Measurements from ENCODE around the gene ACR. TPM values are rescaled to one million over a fixed set of nuclear protein-coding genes. Genes with fewer than 3 reads are reported as not detected.

ACR gene
- total RNA-seq, 1 experiment from 2014 or later: 0.21 TPM

- intact Hi-C loops (cut with micrococcal nuclease; ENCODE audit: unreplicated experiment) (loop anchor here (1.0 kb wide), 1 partner anchor 65 kb away; no protein-coding TSS in a partner anchor), in situ Hi-C loops (cut with HindIII; ENCODE audit: low pct_unique_long_range_greater_than_20kb, low sequenced_read_pairs) (no loop called here)
- H3K4me3 ChIP-seq (ENCODE audit: low read depth in 2 of 2, low read length in 2 of 2): no peak overlapping the region
- H3K27ac ChIP-seq (ENCODE audit: low read length): no peak overlapping the region
- no TSS peak for BruUV-seq (replicated peaks)
- ATAC-seq (0 out of 2 replicates have a peak, but pooled peaks have one; percentile 42), DNase-seq (ENCODE audit: low read depth, low spot score) (no peak)
- no peaks in the 10 kb centered on the region for H3K4me1 ChIP-seq (ENCODE audit: control insufficient read depth, insufficient read depth, low read length)
- H3K9me3 ChIP-seq (ENCODE audit: control insufficient read depth, insufficient read depth, low read depth, low read length): no peaks in the 10 kb centered on the region
- ChIA-PET POLR2A (interaction anchor here (0.7 kb wide), 1 partner anchor 71 kb away, joined by 4 read pairs; no protein-coding TSS in a partner anchor), CTCF (interaction anchor here (0.6 to 1.9 kb wide), 4 partner anchors 64 to 460 kb away, joined by 3 to 9 read pairs (median 4); partner anchors contain the start of gene ARSA)
- no peaks in the 10 kb centered on the region for H3K36me3 ChIP-seq (ENCODE audit: control insufficient read depth, insufficient read depth, low read length)
- TF ChIP-seq CTCF (IDR thresholded peaks at IDR 0.05): peak; percentile 69; the same call in 1 of the 2 replicates
- TF ChIP-seq, protein P1, sequence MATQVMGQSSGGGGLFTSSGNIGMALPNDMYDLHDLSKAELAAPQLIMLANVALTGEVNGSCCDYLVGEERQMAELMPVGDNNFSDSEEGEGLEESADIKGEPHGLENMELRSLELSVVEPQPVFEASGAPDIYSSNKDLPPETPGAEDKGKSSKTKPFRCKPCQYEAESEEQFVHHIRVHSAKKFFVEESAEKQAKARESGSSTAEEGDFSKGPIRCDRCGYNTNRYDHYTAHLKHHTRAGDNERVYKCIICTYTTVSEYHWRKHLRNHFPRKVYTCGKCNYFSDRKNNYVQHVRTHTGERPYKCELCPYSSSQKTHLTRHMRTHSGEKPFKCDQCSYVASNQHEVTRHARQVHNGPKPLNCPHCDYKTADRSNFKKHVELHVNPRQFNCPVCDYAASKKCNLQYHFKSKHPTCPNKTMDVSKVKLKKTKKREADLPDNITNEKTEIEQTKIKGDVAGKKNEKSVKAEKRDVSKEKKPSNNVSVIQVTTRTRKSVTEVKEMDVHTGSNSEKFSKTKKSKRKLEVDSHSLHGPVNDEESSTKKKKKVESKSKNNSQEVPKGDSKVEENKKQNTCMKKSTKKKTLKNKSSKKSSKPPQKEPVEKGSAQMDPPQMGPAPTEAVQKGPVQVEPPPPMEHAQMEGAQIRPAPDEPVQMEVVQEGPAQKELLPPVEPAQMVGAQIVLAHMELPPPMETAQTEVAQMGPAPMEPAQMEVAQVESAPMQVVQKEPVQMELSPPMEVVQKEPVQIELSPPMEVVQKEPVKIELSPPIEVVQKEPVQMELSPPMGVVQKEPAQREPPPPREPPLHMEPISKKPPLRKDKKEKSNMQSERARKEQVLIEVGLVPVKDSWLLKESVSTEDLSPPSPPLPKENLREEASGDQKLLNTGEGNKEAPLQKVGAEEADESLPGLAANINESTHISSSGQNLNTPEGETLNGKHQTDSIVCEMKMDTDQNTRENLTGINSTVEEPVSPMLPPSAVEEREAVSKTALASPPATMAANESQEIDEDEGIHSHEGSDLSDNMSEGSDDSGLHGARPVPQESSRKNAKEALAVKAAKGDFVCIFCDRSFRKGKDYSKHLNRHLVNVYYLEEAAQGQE (IDR thresholded peaks at IDR 0.05; ENCODE audit: insufficient read depth in 1 of 2, low read depth in 2 of 2, low read length in 1 of 2): no peak
- H3K27me3 ChIP-seq (ENCODE audit: control insufficient read depth, insufficient read depth, low read length): no peaks in the 10 kb centered on the region
These were observed 46.5 kb upstream of the ACR start for GRCh38 chr22:50691521-50691920.

- ChIA-PET POLR2A (no interaction called here), CTCF (no interaction called here)
- Histone ChIP-seq H3K27me3 (ENCODE audit: control insufficient read depth, insufficient read depth, low read length) (no peaks in the 10 kb centered on the region), H3K36me3 (ENCODE audit: control insufficient read depth, insufficient read depth, low read length) (no peaks in the 10 kb centered on the region), H3K27ac (ENCODE audit: low read length) (no peak overlapping the region), H3K9me3 (ENCODE audit: control insufficient read depth, insufficient read depth, low read depth, low read length) (no peaks in the 10 kb centered on the region), H3K4me1 (ENCODE audit: control insufficient read depth, insufficient read depth, low read length) (peaks cover 2% of the 10 kb centered on the region; the same call in 1 of the 2 replicates), H3K4me3 (ENCODE audit: low read depth in 2 of 2, low read length in 2 of 2) (no peak overlapping the region)
- TF ChIP-seq TCF7L2 (IDR thresholded peaks at IDR 0.05; ENCODE audit: low read depth, low read length) (no peak), CTCF (IDR thresholded peaks at IDR 0.05) (no peak), POLR2AphosphoS5 (IDR thresholded peaks at IDR 0.05; ENCODE audit: low read depth, low read length) (no peak), SIN3A (IDR thresholded peaks at IDR 0.05; ENCODE audit: borderline replicate concordance, insufficient read depth, low read depth, low read length) (no peak)
- TF ChIP-seq, protein P1 (IDR thresholded peaks at IDR 0.05; ENCODE audit: insufficient read depth in 1 of 2, low read depth in 2 of 2, low read length in 1 of 2): no peak
- no TSS peak for BruUV-seq (replicated peaks)
- intact Hi-C loops (cut with micrococcal nuclease; ENCODE audit: unreplicated experiment): no loop called here
- DNase-seq (ENCODE audit: low read depth, low spot score) (no peak), ATAC-seq (no peak)
- in situ Hi-C loops (cut with HindIII; ENCODE audit: low pct_unique_long_range_greater_than_20kb, low sequenced_read_pairs): no loop called here
These were observed 44.5 kb upstream of the ACR start for GRCh38 chr22:50693462-50693861.

Measured in Panc1 (cell line).